H9 (cell line): Measurements from ENCODE around the gene TSPAN3. TPM values are rescaled to one million over a fixed set of nuclear protein-coding genes. Genes with fewer than 3 reads are reported as not detected.

Source experiments
- DNase-seq: peaks from one replicate; pipeline ENCODE4 v3.0.0-alpha.2; 2017
- H2AFZ ChIP-seq: one replicate; pipeline ENCODE4 v1.6.1; 2013; ENCODE audit warnings: mild to moderate bottlenecking, low read length, control low read depth, moderate library complexity
- H2AK5ac ChIP-seq: 2 replicates; pipeline ENCODE4 v1.6.1; 2013; ENCODE audit warnings: low read length, control low read depth, mixed read lengths; ENCODE audit not compliant: insufficient read length
- H2BK120ac ChIP-seq: one replicate; pipeline ENCODE4 v1.6.1; 2013; ENCODE audit warnings: low read depth, mild to moderate bottlenecking, low read length, control low read depth, inconsistent platforms; ENCODE audit not compliant: poor library complexity, severe bottlenecking
- H2BK12ac ChIP-seq: 2 replicates; pipeline ENCODE4 v1.6.1; 2013; ENCODE audit warnings: low read length, control low read depth, mixed read lengths, low read depth; ENCODE audit not compliant: insufficient read length
- H2BK15ac ChIP-seq: 2 replicates; pipeline ENCODE4 v1.6.1; 2013; ENCODE audit warnings: low read depth, low read length, control low read depth
- H2BK20ac ChIP-seq: one replicate; pipeline ENCODE4 v1.6.1; 2013; ENCODE audit warnings: low read depth, mild to moderate bottlenecking, low read length, control low read depth, inconsistent platforms; ENCODE audit not compliant: poor library complexity, severe bottlenecking
- H2BK5ac ChIP-seq: 2 replicates; pipeline ENCODE4 v1.6.1; 2013; ENCODE audit warnings: low read length, control low read depth, mixed read lengths; ENCODE audit not compliant: insufficient read length
- H3K14ac ChIP-seq: 2 replicates; pipeline ENCODE4 v1.6.1; 2013; ENCODE audit warnings: low read length, control low read depth; ENCODE audit not compliant: insufficient read depth
- H3K18ac ChIP-seq: 2 replicates; pipeline ENCODE4 v1.6.1; 2013; ENCODE audit warnings: low read depth, mild to moderate bottlenecking, mixed read lengths, low read length, control low read depth; ENCODE audit not compliant: insufficient read length
- H3K23ac ChIP-seq: 2 replicates; pipeline ENCODE4 v1.6.1; 2013; ENCODE audit warnings: low read length, control low read depth, mixed read lengths, low read depth; ENCODE audit not compliant: insufficient read length
- H3K23me2 ChIP-seq: 2 replicates; pipeline ENCODE4 v1.6.1; 2013; ENCODE audit warnings: low read depth, mild to moderate bottlenecking, mixed read lengths, low read length, control low read depth; ENCODE audit not compliant: insufficient read length, poor library complexity, severe bottlenecking
- H3K27ac ChIP-seq: 2 replicates; pipeline ENCODE4 v1.5.1; 2013; ENCODE audit warnings: low read length, control low read depth, mixed read lengths, low read depth; ENCODE audit not compliant: insufficient read length
- H3K27me3 ChIP-seq: 2 replicates; pipeline ENCODE4 v1.6.1; 2013; ENCODE audit warnings: low read length, control low read depth, inconsistent platforms; ENCODE audit not compliant: insufficient read depth
- H3K4ac ChIP-seq: 2 replicates; pipeline ENCODE4 v1.6.1; 2013; ENCODE audit warnings: low read depth, mild to moderate bottlenecking, control low read depth, inconsistent platforms, low read length, moderate library complexity
- H3K4me1 ChIP-seq: 2 replicates; pipeline ENCODE4 v1.6.1; 2013; ENCODE audit warnings: low read length, control low read depth, inconsistent platforms; ENCODE audit not compliant: insufficient read depth
- H3K4me2 ChIP-seq: 2 replicates; pipeline ENCODE4 v1.6.1; 2013; ENCODE audit warnings: low read length, control low read depth, mixed read lengths; ENCODE audit not compliant: insufficient read length, insufficient read depth
- H3K56ac ChIP-seq: 2 replicates; pipeline ENCODE4 v1.6.1; 2013; ENCODE audit warnings: low read depth, mild to moderate bottlenecking, mixed read lengths, low read length, control low read depth; ENCODE audit not compliant: insufficient read length
- H3K79me1 ChIP-seq: 2 replicates; pipeline ENCODE4 v1.6.1; 2013; ENCODE audit warnings: low read depth, mild to moderate bottlenecking, moderate library complexity, low read length, control low read depth, inconsistent platforms; ENCODE audit not compliant: insufficient read depth, poor library complexity, severe bottlenecking
- H3K79me2 ChIP-seq: 2 replicates; pipeline ENCODE4 v1.6.1; 2013; ENCODE audit warnings: low read length, control low read depth, inconsistent platforms; ENCODE audit not compliant: insufficient read depth
- H3K9ac ChIP-seq: 2 replicates; pipeline ENCODE4 v1.6.1; 2013; ENCODE audit warnings: low read length, control low read depth, mixed read lengths; ENCODE audit not compliant: insufficient read length; ENCODE audit errors: extremely low read depth
- H3K9me3 ChIP-seq: one replicate; pipeline ENCODE4 v1.6.1; 2013; ENCODE audit warnings: low read depth, low read length, inconsistent platforms; ENCODE audit not compliant: control insufficient read depth
- H3T11ph ChIP-seq: one replicate; pipeline ENCODE4 v1.6.1; 2013; ENCODE audit warnings: mild to moderate bottlenecking, low read length, control low read depth, inconsistent platforms
- H4K20me1 ChIP-seq: one replicate; pipeline ENCODE4 v1.6.1; 2013; ENCODE audit not compliant: control insufficient read depth, insufficient read length, insufficient read depth
- H4K5ac ChIP-seq: 2 replicates; pipeline ENCODE4 v1.6.1; 2013; ENCODE audit warnings: low read depth, mild to moderate bottlenecking, mixed read lengths, low read length, control low read depth; ENCODE audit not compliant: insufficient read length
- H4K8ac ChIP-seq: replicated peaks from 2 replicates; pipeline ENCODE4 v1.6.1; 2013; ENCODE audit warnings: low read length, control low read depth, mixed read lengths, low read depth; ENCODE audit not compliant: insufficient read length
- H4K91ac ChIP-seq: 2 replicates; pipeline ENCODE4 v1.6.1; 2013; ENCODE audit warnings: low read depth, mild to moderate bottlenecking, moderate library complexity, mixed read lengths, low read length, control low read depth; ENCODE audit not compliant: insufficient read length
- H3K27ac Mint-ChIP-seq, 3 experiments: 2 replicates in 2 of 3; 3 replicates in 1 of 3; pipeline ENCODE4 v1.8.0; 2020 to 2021; ENCODE audit warnings: mixed read lengths in 3 of 3, mild to moderate bottlenecking in 1 of 3, moderate library complexity in 1 of 3
- H3K27me3 Mint-ChIP-seq: 2 replicates; pipeline ENCODE4 v1.8.0; 2021; ENCODE audit warnings: low read depth, mild to moderate bottlenecking, moderate library complexity, mixed read lengths
- H3K36me3 Mint-ChIP-seq, 3 experiments: 2 replicates in 2 of 3; 3 replicates in 1 of 3; pipeline ENCODE4 v1.8.0; 2020 to 2021; ENCODE audit warnings: low read depth in 3 of 3, mixed read lengths in 3 of 3; ENCODE audit not compliant: insufficient read depth in 1 of 3
- H3K4me1 Mint-ChIP-seq, 2 experiments: 2 replicates each; pipeline ENCODE4 v1.8.0; 2020; ENCODE audit warnings: mixed read lengths in 2 of 2
- H3K4me3 Mint-ChIP-seq, 2 experiments: 2 replicates in 1 of 2; 3 replicates in 1 of 2; pipeline ENCODE4 v1.8.0; 2020 to 2021; ENCODE audit warnings: mild to moderate bottlenecking in 2 of 2, mixed read lengths in 2 of 2, moderate library complexity in 1 of 2
- H3K9me3 Mint-ChIP-seq, 2 experiments: 2 replicates in 1 of 2; 3 replicates in 1 of 2; pipeline ENCODE4 v1.8.0; 2020; ENCODE audit warnings: mild to moderate bottlenecking in 2 of 2, mixed read lengths in 2 of 2, moderate library complexity in 1 of 2
- CTCF ChIP-seq: fragments of 200-600 bp; sonication (generic); conservative IDR thresholded peaks from 3 replicates; pipeline ENCODE4 v1.8.0; 2021; ENCODE audit warnings: antibody characterized with exemption, mild to moderate bottlenecking
- WGBS: extraction: QIAGEN DNeasy Blood & Tissue Kit; methylation state at CpG from one replicate; pipeline ENCODE4 v1.1.7; 2013; ENCODE audit warnings: missing lambda C conversion rate, low lambda C conversion rate, mixed read lengths; ENCODE audit not compliant: insufficient read length; ENCODE audit errors: extremely low coverage; 5-methylcytosine and 5-hydroxymethylcytosine counted together
- total RNA-seq: library from RNA; stranded (reverse); gene quantifications from 2 replicates; pipeline ENCODE4 v1.2.1, GENCODE V29; 2021

Gene TSPAN3
- total RNA-seq, 1 experiment from 2014 or later = 117 TPM

GRCh38 chr15:77107068-77107467 is 36.2 kb upstream of the TSPAN3 start:
- H3K36me3 Mint-ChIP-seq = no peaks in the 10 kb centered on the region
- no peak overlapping the region for H3K27ac ChIP-seq
- H3K79me2 ChIP-seq = no peaks in the 10 kb centered on the region
- no peaks in the 10 kb centered on the region for H3K27me3 Mint-ChIP-seq
- H3K27me3 ChIP-seq = no peaks in the 10 kb centered on the region
- no peak overlapping the region for H3K56ac ChIP-seq
- peak overlapping the region in 2 of 3 experiments; percentile 70 to 84; a peak in 1 of 7 replicates for H3K27ac Mint-ChIP-seq
- no peak overlapping the region for H2AK5ac ChIP-seq
- no peak overlapping the region for H4K5ac ChIP-seq
- no peaks in the 10 kb centered on the region for H3K9me3 ChIP-seq
- no peak for DNase-seq
- WGBS = no CpG with 5 or more reads among the region's 2 CpGs
- no peak overlapping the region for H2BK12ac ChIP-seq
- no peak overlapping the region for H3K4ac ChIP-seq
- H3K14ac ChIP-seq = no peak overlapping the region
- no peaks in the 10 kb centered on the region for H3K23me2 ChIP-seq
- H2BK5ac ChIP-seq = no peak overlapping the region
- no peaks in the 10 kb centered on the region for H3K79me1 ChIP-seq
- H2AFZ ChIP-seq = no peak overlapping the region
- no peak overlapping the region for H4K8ac ChIP-seq
- no peak overlapping the region for H3T11ph ChIP-seq
- no peak overlapping the region for H2BK120ac ChIP-seq
- no peaks in the 10 kb centered on the region for H3K9me3 Mint-ChIP-seq
- no peaks in the 10 kb centered on the region for H4K20me1 ChIP-seq
- no peak overlapping the region for H2BK20ac ChIP-seq
- TF ChIP-seq CTCF = no peak
- no peak overlapping the region for H3K4me3 Mint-ChIP-seq
- H4K91ac ChIP-seq = no peak overlapping the region
- H3K23ac ChIP-seq = no peak overlapping the region
- no peak overlapping the region for H3K9ac ChIP-seq
- no peak overlapping the region for H3K4me2 ChIP-seq
- H3K4me1 ChIP-seq = no peaks in the 10 kb centered on the region
- H3K18ac ChIP-seq = no peak overlapping the region
- no peak overlapping the region for H2BK15ac ChIP-seq
- peaks cover 14 to 21% of the 10 kb centered on the region in 2 experiments for H3K4me1 Mint-ChIP-seq
